ENCODE results near the gene MT1F.

MT1F gene

DNA sequence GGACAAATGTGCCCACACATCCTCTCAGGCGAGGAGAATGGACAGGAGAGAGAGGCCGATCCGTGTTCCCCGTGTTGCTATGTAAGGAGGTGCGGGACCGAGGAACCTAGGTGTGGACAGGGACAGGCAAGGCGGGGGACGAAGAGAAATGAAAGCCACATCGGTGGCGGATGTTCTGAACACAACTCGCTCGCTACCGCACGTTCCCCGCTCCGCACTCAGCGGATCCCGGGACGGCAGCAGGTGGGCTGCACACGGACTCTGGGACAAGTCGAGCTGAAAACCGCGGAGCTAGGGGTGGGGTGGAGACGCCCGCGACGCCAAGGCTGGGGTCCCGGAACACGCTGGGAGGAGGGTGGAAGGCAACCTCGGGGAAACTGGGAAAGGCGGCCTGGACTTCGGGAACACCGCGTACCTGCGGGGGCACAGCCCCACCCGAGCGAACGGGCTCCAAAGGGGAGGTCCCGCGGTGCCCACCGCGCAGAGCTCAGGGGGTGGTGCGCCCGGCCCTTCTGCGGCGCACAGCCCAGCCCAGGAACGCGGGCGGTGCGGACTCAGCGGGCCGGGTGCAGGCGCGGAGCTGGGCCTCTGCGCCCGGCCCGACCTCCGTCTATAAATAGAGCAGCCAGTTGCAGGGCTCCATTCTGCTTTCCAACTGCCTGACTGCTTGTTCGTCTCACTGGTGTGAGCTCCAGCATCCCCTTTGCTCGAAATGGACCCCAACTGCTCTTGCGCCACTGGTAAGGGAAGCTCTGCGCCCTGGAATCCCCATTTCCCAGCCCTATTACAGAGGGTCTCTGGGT lies 32.4 kb upstream of the MT1F start, which contains the start of gene MT1E:
TSS of gene MT1E (plus strand) at position 642 of the 803 bp plus-strand sequence. CDS start at position 713, 71 bp downstream.
- peak; percentile 32 to 59 (median 50) for DNase-seq (ENCODE audit: low read depth in 4 of 4, low spot score in 1 of 4)

GRCh38 chr16:56625943-56626654 lies 31.7 kb upstream of the MT1F start:
- no peak for DNase-seq (ENCODE audit: low read depth in 4 of 4, low spot score in 1 of 4)

GRCh38 chr16:56626685-56627084 lies 31.1 kb upstream of the MT1F start:
- DNase-seq (ENCODE audit: low read depth in 4 of 4, low spot score in 1 of 4), result no peak

DNA sequence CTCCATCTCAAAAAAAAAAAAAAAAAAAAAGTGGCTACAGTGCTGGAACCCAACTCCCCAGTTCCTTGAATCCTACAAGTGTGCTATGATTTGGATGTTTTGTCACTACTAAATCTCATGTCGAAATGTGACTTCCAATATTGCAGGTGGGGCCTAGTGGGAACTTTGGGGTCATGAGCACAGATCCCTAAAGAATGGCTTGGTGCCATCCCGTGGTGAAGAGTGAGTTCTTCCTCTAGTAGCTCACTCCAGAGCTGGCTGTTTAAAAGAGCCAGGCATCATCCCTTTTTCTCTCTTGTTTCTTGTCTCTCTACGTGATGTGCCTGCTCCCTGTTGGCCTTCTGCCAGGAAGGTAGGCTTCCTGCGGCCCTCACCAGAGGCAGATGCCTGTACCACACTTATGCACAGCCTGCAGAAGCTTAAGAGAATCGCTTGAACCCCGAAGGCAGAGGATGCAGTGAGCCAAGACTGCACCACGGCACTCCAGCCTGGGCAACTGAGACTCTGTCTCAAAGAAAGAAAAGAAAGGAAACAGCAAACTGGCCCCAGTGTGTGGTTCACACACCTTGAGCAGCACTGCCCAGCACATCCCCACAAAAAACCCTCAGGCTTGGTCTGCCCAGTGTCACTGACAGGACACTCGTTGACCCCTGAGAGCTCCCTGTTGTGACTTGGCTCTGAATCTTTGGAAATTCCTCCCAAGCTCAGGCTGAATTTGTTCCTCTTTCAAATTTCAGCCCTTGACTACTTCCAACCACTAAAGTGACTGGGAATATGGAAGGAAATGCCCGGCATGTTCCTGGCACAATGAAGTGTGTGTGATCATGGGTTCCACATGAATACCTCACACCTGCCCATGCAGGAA lies 29.0 kb upstream of the MT1F start:
- no peak for DNase-seq (ENCODE audit: low read depth in 4 of 4, low spot score in 1 of 4)

GRCh38 chr16:56629531-56629930 lies 28.2 kb upstream of the MT1F start:
- no peak for DNase-seq (ENCODE audit: low read depth in 4 of 4, low spot score in 1 of 4)

- no peak for DNase-seq (ENCODE audit: low read depth in 4 of 4, low spot score in 1 of 4)
These were observed 27.6 kb upstream of the MT1F start for GRCh38 chr16:56630134-56630533.

DNA sequence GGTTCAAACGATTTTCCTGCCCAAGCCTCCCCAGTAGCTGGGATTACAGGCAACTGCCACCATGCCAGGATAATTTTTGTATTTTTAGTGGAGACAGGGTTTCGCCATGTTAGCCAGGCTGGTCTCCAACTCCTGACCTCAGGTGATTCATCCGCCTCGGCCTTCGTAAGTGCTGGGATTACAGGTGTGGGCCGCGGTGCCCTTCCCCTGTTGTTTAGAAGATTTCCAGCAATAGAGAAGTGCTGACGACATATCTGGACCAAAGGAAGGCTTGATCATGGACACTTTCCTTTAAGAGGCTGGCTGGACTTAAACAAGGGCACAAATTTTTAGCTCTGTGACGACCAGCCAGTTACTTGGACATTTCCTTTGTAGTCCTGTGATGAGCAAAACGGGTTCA lies 26.6 kb upstream of the MT1F start:
- DNase-seq (ENCODE audit: low read depth in 4 of 4, low spot score in 1 of 4), result no peak

DNA sequence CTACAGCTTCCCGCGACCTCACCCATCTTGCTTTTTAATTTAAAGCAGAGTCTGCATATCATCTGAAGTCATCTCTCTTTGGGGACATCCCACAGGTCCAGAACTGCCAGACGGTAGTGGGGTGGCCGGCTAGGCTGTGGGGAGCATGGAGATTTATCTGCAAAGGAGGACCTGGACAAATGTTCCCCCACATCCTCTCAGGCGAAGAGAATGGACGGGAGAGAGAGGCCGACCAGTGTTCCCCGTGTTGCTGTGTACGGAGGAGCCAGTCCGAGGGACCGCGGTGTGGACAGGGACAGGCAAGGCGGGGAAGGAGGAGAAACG lies 26.0 kb upstream of the MT1F start:
- DNase-seq (ENCODE audit: low read depth in 4 of 4, low spot score in 1 of 4), result no peak

DNA sequence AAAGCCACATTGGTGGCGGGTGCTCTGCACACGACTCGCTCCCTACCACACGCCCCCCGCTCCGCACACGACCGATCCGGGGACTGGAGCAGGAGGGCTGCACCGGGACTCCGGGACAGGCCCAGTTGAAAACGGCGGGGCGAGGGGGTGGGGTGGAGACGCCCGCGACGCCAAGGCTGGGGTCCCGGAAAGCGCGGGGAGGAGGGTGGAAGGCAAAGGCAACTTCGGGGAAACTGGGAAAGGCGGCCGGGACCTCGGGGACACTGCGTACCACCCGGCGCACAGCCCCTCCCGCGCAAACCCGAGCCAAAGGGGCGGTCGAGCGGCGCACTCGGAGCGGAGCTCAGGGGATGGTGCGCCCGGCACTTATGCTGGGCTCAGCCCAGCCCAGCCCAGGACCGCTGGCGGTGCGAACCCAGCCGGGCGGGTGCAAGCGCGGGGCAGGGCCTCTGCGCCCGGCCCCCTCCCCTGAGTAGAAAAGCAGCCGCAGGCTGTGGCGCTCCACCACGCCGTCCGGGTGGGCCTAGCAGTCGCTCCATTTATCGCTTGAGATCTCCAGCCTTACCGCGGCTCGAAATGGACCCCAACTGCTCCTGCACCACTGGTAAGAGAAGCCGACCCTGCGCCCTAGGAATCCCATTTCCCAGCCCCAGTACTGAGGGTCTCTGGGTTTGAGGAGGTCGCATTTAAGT lies 25.5 kb upstream of the MT1F start, which contains the start of gene MT1M:
TSS of gene MT1M (plus strand) at position 504 of the 692 bp plus-strand sequence. CDS start at position 577, 73 bp downstream.
- DNase-seq (ENCODE audit: low read depth in 4 of 4, low spot score in 1 of 4), result no peak

DNA sequence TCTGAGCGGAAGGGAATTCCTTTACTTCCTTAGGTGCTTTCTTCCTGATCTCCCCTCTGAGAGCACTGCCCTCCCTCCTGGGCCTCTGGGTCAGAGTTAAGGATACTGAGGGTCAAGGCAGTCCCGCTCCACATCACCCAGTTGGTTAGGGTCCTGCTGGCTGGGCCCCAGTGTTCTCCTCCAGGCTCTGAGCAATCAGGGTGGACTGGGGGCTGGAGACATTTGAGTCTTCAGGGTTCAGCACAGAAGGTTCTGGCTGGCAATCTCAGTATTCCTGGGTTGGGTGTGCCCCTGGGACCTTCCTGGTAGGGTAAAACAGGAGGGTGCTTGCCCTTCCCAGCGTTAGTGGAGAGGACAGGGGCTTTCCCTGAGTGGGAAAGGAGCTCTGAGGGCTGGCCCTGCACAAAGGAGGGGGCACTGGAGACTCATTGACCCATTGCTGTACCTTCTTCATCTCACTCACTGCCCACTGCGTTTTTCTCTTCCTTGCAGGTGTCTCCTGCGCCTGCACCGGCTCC lies 24.9 kb upstream of the MT1F start:
- DNase-seq (ENCODE audit: low read depth in 4 of 4, low spot score in 1 of 4), result no peak

GRCh38 chr16:56633535-56633934 lies 24.2 kb upstream of the MT1F start:
- DNase-seq (ENCODE audit: low read depth in 4 of 4, low spot score in 1 of 4), result no peak

DNA sequence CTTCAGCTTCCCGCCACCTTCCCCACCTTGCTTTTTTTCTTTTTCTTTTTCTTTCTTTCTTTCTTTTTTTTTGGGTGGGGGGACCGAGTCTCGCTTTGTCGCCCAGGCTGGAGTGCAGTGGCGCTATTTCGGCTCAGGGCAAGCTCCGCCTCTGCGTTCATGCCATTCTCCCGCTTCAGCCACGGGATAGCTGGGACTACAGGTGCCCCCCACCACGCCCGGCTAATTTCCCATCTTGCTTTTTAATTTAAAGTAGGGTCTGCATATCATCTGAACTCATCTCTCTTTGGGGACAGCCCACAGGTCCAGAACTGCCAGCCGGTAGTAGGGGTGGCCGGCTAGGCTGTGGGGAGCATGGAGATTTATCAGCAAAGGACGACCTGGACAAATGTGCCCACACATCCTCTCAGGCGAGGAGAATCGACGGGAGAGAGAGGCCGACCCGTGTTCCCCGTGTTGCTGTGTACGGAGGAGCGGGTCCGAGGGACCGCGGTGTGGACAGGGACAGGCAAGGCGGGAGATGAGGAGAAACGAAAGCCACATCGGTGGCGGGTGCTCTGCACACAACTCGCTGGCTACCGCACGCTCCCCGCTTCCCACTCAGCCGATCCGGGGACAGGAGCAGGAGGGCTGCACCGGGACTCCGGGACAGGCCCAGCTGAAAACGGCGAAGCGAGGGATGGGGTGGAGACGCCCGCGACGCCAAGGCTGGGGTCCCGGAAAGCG lies 22.9 kb upstream of the MT1F start:
- no peak for DNase-seq (ENCODE audit: low read depth in 4 of 4, low spot score in 1 of 4)

- DNase-seq (ENCODE audit: low read depth in 4 of 4, low spot score in 1 of 4), result no peak
These were observed 22.3 kb upstream of the MT1F start for GRCh38 chr16:56635441-56635967.

DNA sequence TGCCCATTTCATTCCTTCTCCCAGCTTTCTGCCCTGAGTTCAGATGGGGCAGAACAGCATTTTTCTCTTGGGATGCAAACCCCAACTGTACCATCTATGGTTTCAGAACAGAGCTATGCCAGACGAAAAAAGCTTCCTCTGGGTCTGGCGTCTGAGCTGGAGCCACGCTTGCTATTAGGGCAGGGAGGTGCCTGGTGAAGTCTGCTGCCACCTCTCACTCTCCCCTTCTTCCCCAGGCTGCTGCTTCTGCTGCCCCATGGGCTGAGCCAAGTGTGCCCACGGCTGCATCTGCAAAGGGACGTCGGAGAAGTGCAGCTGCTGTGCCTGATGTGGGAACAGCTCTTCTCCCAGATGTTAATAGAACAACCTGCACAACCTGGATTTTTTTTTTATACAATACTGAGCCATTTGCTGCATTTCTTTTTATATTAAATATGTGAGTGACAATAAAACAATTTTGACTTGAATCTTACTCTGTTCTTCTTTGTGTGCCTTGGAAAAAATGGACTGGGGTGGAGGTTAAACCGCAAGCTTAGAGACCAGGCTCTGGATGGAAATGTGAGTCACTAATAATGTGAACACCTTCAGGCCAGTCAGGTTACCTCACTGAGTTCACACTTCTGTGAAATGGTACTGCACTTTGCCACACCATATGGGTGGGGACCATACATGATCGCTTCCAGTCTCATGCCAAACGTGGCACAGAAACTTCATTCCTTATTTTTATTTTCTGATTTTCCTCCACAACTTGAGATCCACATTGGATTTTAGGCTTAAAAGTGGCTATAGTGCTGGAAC lies 20.9 kb upstream of the MT1F start:
- no peak for DNase-seq (ENCODE audit: low read depth in 4 of 4, low spot score in 1 of 4)

DNA sequence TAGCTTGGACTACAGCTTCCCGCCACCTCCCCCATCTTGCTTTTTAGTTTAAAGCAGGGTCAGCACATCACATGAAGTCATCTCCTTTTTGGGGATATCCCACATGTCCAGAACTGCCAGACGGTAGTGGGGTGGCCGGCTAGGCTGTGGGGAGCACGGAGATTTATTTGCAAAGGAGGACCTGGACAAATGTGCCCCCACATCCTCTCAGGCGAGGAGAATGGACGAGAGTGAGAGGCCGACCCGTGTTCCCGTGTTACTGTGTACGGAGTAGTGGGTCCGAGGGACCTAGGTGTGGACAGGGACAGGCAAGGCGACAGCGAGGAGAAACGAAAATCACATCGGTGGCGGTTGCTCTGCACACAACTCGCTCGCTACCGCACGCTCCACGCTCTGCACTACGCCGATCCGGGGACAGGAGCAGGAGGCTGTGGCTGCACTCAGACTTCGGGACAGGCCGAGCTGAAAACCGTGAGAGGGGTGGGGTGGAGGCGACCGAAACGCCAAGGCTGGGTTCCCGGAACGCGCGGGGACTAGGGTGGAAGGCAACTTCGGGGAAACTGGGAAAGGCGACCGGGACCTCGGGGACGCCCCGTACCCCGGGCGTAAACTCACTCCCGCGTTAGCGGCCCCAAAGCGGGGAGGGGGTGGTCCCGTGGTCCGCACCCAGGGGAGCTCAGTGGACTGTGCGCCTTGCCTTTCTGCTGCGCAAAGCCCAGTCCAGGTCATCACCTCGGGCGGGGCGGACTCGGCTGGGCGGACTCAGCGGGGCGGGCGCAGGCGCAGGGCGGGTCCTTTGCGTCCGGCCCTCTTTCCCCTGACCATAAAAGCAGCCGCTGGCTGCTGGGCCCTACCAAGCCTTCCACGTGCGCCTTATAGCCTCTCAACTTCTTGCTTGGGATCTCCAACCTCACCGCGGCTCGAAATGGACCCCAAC lies 19.7 kb upstream of the MT1F start, which contains the start of gene MT1A:
TSS of gene MT1A (plus strand) at position 853 of the 937 bp plus-strand sequence. CDS start at position 926, 73 bp downstream.
- no peak for DNase-seq (ENCODE audit: low read depth in 4 of 4, low spot score in 1 of 4)

GRCh38 chr16:56639045-56639444 lies 18.7 kb upstream of the MT1F start:
- DNase-seq (ENCODE audit: low read depth in 4 of 4, low spot score in 1 of 4), result no peak

GRCh38 chr16:56640076-56640475 lies 17.7 kb upstream of the MT1F start:
- no peak for DNase-seq (ENCODE audit: low read depth in 4 of 4, low spot score in 1 of 4)

- DNase-seq (ENCODE audit: low read depth in 4 of 4, low spot score in 1 of 4), result no peak
These were observed 16.6 kb upstream of the MT1F start for GRCh38 chr16:56641166-56641565.

Measured in stimulated activated CD4-positive, alpha-beta T cell treated with anti-CD3 and anti-CD28 coated beads, Interleukin-1b, Interleukin-23, amount 100 ng/mL, for 24 hours (primary cell).